Measurements from ENCODE around the gene FLNC. TPM values are rescaled to one million over a fixed set of nuclear protein-coding genes. Genes with fewer than 3 reads are reported as not detected.

FLNC gene
- total RNA-seq, 1 donor from 2014 or later: 591 TPM

DNA sequence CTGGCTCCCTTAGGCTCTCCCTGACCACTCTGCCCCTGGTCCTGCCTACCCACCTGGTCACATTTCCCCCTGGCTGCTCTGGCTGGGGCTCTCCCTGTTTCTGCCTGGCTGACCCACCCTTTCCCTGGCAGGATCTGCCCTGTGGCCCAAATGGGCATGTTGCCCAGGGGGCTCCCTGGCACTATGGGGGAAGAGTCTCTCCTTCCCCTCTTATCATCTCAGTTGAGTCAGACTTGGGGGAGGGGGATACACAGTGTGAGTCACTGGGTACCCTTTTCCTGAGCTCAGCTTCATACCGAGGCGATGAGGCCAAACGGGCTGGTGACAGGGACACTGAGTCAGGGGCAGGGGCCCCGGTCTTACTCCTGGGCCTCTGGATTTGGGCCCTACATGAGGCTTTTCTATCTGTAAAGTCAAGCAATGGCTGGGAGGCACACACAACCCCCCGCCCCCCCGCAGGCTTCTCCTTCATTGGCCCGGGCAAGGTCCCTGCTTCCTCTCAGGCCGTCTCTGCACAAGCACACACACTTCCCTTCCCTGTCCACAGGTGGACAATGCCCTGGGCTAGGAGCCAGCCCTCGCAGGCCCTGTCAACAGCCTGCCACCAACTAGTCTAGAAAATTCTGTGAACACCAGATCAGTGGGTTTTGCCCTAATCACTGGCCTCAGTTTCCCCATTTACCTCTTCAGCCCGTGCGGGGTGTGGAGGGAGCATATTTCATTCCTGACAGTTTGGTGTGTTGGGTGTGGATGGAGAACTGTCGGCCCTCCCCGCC is 627 bp upstream of the FLNC start:
- intact Hi-C loops (cut with micrococcal nuclease): no loop called here
- DNase-seq: peak; percentile 73
- no peak for ATAC-seq

DNA sequence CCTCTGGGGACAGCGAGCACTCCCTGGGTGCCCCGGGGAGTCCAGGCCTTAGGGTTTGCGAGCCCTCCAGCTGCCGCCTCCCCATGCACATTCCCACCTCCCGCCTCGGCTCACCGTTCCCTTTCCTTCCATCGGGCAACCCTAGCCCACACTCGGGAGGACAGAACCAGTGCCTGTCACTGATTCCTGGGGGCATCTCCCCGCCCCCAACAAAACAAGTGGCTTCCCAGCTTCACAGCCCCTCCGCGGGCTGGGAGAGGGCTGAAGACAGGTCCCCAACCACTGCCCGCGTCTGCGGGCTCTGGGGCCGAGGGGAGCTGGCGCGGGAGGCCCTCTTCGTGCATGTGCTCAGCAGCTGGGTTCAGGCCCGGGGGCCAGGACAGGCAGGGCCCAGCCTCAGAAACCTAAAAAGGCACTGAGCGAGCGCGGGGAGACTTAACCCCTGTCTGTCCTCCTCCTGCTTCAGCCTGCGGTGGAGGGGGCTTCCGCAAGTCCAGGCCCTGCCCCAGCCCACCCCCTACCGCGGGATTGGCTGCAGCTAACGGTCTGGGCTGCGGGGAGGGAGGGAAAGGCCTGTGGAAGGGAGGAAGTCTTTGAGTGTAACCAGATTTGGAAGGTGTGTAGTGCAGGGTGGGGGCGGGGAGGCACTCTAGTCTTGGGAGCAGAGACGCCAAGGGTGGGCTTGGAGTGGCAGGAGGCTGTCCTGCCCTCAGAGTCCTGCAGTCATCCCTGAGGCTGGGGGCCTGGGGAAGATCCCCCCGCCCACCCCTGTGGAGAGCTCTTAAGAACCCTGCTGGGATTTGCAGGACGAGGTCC is 1.2 kb downstream of the FLNC start:
- DNase-seq (peak; percentile 84), ATAC-seq (peak; percentile 35)
- intact Hi-C loops (cut with micrococcal nuclease): no loop called here

DNA sequence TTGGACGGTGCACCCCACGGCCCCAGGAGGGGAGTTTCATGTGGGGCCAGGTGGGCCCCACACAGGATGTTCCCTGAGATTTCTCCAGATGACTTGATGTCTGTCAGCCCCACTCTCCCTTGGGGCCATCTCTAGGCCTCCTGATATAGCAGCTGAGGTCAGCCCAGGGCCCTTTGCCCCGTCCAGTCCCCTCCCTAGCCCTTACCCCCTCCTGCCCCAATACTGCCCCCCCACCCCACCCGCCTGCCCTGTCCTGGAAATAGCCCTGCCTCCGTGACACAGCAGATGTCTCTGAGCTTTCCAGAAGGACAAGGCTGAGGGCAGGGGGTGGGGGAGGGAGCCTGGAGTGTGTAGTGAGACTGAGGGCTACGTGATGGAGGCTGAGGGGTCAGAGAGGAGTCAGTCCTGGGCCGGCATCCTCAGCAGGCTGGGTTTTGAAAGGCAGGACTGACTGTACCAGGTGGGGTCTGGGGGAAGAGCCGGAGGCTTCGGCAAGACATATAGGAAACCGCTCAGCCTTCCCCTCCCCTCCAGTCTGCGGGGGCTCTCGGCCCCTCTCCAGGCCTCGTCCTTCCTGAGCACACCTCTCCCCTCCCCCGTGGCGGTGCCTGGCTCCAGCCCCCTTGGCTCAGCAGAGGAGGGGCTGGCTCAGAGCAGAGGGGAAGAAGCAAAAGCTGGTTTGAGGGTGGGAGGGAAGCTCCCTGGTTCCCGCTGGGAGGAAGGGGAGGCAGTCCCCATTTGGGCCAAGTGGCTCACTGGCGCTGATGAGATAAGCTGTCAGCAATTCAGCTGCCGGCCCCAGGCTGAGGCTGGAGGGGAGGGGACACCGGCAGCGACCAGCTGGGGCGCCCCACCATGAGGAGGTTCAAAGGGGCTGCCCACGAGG is 2.0 kb downstream of the FLNC start:
- intact Hi-C loops (cut with micrococcal nuclease): no loop called here
- ATAC-seq: peak; percentile 18
- peak; percentile 74 for DNase-seq

DNA sequence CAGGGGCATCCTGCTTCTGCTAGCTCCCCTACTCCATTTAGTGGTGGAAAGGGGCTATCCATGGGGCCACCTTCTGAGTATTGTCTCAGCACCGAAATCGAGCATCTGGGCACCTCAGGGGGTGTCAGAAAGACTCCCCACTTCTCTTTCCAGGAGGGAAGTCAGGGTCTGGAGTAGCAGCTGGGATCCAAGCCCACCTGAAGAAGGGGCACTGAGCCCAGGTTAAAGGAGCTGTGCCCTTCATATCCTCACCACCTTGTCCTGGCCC is 2.6 kb downstream of the FLNC start:
- no peak for ATAC-seq
- intact Hi-C loops (cut with micrococcal nuclease): no loop called here
- no peak for DNase-seq

DNA sequence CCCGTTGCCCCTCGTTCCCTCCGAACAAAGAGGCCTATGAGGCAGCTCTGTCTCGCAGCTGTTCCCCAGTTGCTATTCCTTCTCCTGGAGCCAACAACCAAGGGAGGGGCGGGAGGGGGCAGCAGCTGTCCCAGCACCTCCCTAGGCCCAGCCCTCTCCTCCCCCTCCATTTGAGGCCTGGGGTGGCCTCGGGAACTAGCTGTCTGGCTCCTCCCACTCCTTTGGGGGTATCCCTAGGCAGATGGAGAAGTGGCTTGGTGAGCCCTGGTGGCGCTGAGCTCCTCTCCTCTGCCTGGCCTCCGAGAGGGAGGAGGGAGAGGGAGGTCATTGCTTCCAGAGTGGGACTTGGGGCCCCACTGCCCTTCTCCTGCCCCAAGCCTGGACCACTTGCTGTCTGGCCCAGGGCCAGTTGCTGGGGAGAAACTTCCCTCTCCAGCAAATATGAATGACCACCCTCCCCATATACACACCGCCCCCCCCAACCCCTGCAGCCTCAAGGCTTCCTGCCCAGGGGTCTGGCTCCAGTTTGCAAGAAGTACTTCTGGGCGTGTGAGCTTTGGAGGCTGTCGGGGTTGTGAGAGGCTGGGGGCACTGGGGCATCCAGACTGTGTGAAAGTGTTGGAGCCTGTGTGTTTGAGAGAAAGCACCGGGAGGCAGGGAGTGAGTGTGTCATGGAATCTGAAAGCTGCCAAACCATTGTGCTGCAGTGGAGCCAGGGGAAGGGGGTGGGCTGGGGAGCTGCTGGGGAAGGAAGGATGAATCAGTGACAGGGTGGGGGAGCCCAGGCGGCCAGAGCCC is 3.1 kb downstream of the FLNC start:
- intact Hi-C loops (cut with micrococcal nuclease): no loop called here
- peak; percentile 75 for DNase-seq
- ATAC-seq: peak; percentile 19

DNA sequence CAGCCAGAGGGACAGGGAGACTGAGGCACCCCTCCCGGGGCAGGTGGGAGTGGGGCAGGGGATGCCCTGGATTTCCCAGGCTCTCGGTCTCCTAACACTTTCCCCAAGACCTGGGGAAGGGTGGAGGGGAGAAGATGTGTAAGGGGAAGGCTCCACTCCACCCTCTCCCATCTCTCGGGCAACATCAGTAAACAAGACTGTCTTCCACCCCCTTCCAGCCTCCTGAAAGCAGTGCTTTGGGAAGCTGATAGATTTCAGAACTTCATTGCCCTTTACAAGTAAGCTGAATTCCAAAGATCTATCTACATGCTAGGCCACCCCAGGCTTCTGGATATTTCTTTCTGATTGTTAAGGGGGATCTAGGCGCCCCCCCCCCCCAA is 3.7 kb downstream of the FLNC start:
- DNase-seq (no peak), ATAC-seq (no peak)
- intact Hi-C loops (cut with micrococcal nuclease): no loop called here

DNA sequence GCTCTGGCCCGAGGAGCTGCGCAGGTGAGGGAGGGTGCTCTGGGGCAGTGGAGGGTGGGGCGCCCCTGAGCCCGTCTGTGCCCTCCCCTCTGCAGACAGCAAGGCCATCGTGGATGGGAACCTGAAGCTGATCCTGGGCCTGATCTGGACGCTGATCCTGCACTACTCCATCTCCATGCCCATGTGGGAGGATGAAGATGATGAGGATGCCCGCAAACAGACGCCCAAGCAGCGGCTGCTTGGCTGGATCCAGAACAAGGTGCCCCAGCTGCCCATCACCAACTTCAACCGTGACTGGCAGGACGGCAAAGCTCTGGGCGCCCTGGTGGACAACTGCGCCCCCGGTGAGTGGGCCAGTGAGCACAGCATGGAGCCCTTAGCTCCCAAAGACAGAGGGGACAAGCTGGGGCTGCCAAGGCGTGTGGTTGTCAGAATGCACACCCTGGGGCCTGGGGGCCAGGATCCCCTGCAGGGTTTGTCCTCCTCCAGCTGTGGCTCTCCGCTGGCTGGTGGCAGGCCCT is 5.1 kb downstream of the FLNC start:
- no peak for ATAC-seq
- intact Hi-C loops (cut with micrococcal nuclease): no loop called here
- no peak for DNase-seq

DNA sequence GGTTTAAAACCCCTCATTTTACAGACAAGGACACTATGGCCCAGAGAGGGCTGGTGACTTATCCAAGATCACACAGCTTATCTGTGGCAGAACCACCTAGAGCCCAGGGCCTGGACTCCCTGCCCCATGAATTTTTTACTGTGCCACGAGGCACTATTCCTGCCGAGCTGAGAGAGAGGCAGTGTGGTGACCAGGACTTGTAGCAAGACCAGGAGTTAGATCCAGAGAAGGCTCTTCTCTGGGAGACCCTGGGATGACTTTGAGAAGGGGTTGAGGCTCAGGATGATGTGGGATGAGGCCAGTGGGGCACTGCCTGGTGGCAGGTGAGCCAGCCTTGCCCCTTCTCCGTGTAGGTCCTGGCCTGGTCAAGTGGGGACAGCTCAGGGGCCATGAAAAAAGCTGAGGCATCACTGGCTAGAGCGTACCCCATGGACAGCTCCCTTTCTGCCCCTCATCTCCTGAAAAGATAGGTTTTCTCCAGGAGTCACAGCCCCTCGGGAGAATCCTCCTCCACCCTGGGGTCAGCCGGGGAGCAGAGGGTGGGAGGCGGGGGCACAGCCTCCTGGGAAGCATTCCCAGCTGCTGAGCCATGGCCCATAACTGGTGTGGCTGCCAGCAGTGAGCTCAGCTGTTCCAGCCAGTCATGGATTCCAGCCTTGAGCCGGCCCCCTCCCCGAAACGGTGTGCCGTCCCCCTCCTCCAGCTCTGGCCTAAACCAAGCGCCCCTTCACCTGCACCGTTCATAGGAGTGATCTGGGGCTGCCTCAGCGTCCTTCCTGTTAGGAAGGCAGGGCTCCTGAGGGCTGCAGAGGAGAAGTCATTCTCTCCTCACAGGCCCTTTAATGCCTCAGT is 5.8 kb downstream of the FLNC start:
- intact Hi-C loops (cut with micrococcal nuclease): no loop called here
- ATAC-seq: peak; percentile 4

DNA sequence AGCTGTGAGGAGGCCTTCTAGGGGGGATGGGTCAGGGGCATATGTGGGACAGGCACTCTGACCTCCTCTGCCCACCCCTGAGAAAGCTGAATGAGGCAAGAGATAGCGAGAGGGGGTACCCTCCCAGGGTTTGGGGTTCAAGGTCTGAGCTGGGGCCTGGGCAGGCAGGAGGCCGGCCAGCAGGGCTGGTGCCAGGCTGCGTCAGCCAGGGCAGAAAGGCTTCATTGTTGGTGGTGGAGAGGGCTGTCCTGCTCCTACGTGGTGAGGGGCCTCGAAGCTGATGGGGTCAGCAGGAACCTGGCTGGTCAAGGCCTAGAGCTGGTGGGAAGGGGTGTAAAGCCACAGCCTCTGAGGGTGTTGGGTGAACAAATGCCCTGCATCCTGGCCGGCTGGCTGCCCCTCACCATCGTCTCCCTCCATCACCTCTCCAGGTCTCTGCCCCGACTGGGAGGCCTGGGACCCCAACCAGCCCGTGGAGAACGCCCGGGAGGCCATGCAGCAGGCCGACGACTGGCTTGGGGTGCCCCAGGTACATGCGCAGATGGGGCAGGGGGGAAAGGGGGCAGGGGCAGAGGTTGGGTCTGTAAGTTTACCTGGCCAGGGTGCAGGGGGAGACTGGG is 6.6 kb downstream of the FLNC start:
- intact Hi-C loops (cut with micrococcal nuclease): no loop called here
- DNase-seq (no peak), ATAC-seq (no peak)

More for the DNA sequence above, 5.8 kb downstream of the FLNC start:
- DNase-seq: peak; percentile 70

DNA sequence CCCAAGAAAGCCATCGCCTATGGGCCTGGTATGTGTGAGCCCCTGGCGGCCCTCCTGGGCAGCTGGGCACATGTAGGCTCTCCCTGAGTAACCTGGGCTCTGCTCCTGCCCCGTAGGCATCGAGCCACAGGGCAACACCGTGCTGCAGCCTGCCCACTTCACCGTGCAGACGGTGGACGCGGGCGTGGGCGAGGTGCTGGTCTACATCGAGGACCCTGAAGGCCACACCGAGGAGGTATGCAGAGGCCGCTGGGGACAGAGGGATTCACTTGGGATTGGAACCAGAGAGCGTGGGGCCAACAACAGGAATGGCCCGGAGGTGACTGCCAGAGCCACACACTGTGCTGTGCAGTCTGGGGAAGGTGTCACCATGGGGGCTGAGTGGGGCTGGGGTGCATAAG is 7.3 kb downstream of the FLNC start:
- ATAC-seq (no peak), DNase-seq (no peak)
- intact Hi-C loops (cut with micrococcal nuclease): no loop called here

DNA sequence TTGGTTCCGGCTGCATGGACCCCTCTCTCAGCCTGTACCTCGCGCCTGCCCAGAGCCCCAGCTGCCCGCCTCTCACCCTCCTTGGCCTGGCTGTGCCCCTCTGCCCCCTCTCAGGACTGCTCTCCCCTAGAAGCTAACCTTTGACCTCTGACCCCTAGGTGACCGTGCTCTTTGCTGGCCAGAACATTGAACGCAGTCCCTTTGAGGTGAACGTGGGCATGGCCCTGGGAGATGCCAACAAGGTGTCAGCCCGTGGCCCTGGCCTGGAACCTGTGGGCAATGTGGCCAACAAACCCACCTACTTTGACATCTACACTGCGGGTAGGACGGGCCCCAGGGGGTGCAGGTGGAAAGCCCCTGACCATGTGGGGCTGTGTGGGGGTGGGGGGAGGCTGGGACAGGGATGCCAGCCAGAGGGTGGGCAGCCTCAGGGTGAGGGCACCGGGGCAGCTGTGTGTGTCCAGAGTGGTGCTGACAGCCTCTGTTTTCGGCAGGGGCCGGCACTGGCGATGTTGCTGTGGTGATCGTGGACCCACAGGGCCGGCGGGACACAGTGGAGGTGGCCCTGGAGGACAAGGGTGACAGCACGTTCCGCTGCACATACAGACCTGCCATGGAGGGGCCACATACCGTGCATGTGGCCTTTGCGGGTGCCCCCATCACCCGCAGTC is 8.0 kb downstream of the FLNC start:
- DNase-seq (no peak), ATAC-seq (no peak)
- intact Hi-C loops (cut with micrococcal nuclease): no loop called here

DNA sequence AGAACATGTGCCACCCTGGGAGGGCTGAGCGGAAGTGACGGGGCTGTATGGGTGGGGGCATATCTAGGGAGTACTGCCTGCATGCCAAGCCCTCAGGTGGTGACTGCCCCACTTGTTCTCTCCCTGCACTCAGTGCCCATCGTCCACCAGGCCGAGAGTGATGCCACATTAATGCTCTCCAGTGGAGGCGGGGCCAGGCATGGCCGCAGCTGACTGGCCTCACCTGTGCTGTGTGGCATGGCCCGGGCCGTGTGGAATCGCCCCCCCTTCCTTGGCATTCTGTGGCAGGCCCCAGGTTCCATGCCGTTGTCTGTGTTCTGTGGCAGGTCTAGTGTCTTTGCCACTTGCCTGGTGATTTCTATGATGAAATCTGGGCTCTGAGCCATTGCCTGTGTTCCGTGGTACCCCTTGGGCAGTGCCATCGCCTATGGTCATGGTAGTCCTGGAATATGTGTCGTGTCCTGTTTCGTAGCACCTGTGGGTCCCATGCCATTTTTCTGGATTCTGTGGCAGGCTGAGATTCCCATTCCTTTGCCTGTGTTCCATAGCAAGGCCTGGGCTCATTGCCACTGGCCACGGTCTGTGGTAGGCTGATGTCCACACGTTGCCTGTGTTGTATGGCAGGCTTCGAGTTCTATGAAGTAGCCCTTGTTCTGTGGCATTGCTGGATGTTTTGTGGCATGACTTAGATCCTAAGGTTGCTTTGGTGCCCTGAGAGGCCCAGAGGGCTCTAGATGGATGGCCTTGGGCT is 8.9 kb downstream of the FLNC start:
- intact Hi-C loops (cut with micrococcal nuclease): no loop called here
- no peak for ATAC-seq
- DNase-seq: peak; percentile 34

DNA sequence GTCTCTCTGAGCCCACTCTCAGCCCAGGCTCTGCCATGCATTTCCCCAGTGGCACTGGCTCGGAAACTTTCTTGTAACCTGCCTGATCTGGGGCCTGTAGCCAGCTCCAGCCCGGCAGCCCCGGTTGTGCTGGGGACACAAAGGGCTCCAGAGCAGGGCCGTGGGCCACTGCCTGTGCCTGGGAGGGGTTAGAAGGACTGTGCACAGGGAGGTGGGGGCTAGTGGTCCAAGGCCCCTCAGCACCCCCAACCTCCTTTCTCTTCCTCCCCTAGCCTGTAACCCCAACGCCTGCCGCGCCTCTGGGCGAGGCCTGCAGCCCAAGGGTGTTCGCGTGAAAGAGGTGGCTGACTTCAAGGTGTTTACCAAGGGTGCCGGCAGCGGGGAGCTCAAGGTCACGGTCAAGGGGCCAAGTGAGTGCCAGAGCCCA is 9.6 kb downstream of the FLNC start:
- DNase-seq: peak; percentile 20
- intact Hi-C loops (cut with micrococcal nuclease): no loop called here
- ATAC-seq: no peak

DNA sequence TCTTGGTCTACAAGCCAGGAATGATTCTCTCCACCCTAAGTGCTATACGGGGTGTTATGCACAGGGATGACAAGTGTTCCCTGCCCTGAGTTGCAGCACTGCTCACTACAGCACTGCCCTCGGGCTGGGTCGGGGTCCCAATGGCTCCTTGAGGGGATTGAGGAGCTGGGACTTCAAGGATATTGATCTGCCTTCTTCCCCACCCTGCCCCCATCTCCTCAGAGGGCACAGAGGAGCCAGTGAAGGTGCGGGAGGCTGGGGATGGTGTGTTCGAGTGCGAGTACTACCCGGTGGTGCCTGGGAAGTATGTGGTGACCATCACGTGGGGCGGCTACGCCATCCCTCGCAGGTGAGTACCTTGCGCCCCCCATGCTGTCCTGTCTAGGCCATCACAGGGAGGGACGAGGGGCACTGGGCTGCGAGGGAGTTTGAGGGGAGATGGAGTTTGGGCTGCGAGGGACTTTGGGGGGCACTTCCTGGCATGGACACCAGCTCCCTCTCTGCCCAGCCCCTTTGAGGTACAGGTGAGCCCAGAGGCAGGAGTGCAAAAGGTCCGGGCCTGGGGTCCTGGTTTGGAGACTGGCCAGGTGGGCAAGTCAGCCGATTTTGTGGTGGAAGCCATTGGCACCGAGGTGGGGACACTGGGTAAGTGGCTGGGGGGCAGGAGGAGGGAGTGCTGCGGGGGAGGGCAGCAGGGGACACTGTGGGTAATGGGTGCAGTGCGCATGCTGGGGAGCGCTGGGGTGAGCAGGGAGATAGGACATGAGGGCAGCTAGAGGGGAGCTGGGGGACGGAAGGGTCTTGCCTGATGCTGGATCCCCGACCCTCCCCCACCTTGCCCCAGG is 10.3 kb downstream of the FLNC start:
- DNase-seq (peak; percentile 22), ATAC-seq (no peak)
- intact Hi-C loops (cut with micrococcal nuclease): no loop called here

DNA sequence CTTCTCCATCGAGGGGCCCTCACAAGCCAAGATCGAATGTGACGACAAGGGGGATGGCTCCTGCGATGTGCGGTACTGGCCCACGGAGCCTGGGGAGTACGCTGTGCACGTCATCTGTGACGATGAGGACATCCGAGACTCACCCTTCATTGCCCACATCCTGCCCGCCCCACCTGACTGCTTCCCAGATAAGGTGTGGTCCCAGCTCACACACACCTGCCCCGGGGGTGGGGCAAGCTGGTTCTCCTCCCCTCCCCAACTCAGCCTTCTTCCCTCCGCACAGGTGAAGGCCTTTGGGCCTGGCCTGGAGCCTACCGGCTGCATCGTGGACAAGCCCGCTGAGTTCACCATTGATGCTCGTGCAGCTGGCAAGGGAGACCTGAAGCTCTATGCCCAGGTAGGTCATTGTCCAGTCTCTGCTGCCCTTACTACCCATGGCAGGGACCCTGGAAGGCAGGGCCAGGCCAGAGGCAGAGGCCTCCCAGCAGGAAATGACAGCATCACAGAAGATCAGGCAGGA is 11.0 kb downstream of the FLNC start:
- intact Hi-C loops (cut with micrococcal nuclease): no loop called here
- DNase-seq (peak; percentile 37), ATAC-seq (no peak)
